IMR-90 (cell line): ENCODE measurements around the gene WNT7A. TPM values are rescaled to one million over a fixed set of nuclear protein-coding genes. Genes with fewer than 3 reads are reported as not detected.

Experiments
- CHD1 ChIP-seq: IDR thresholded peaks from 2 replicates; pipeline ENCODE4 v1.6.1; 2012; ENCODE audit warnings: low read depth, low read length, improper control_type of control experiment
- ELK1 ChIP-seq: fragments of 150-350 bp; IDR thresholded peaks from 2 replicates; pipeline ENCODE4 v1.6.1; 2016; ENCODE audit warnings: low read depth, mild to moderate bottlenecking, low read length, moderate library complexity, borderline replicate concordance
- MXI1 ChIP-seq: IDR thresholded peaks from 2 replicates; pipeline ENCODE4 v1.6.1; 2012; ENCODE audit warnings: low read depth, mild to moderate bottlenecking, low read length, moderate library complexity, borderline replicate concordance
- POLR2A ChIP-seq: IDR thresholded peaks from 2 replicates; pipeline ENCODE4 v1.6.1; 2012; ENCODE audit warnings: mild to moderate bottlenecking, low read depth, low read length
- polyA plus RNA-seq, 3 experiments: library from polyadenylated mRNA; depleted of rRNA; stranded (reverse); fragments of >200 nt; gene quantifications; 2 replicates each; pipeline ENCODE4 v1.2.3, GENCODE V29; 2012; ENCODE audit warnings: low replicate concordance in 1 of 3
- total RNA-seq: library from RNA; depleted of rRNA; stranded (reverse); fragments of >200 nt; gene quantifications from 2 replicates; pipeline ENCODE4 v1.2.3, GENCODE V29; 2012
- TF ChIP-seq, protein P1 (sequence below): fragments of 150-350 bp; IDR thresholded peaks from 2 replicates; pipeline ENCODE4 v1.6.1; 2017; ENCODE audit warnings: mild to moderate bottlenecking, antibody characterized with exemption, low read length, low read depth

The WNT7A gene
- total and polyA plus RNA-seq, 2 of the 4 experiments (the other 2 are of a cell fraction) = not detected

- TF ChIP-seq, protein P1, sequence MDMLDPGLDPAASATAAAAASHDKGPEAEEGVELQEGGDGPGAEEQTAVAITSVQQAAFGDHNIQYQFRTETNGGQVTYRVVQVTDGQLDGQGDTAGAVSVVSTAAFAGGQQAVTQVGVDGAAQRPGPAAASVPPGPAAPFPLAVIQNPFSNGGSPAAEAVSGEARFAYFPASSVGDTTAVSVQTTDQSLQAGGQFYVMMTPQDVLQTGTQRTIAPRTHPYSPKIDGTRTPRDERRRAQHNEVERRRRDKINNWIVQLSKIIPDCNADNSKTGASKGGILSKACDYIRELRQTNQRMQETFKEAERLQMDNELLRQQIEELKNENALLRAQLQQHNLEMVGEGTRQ = no peak
- TF ChIP-seq CHD1 = no peak
- TF ChIP-seq ELK1 = no peak
- TF ChIP-seq POLR2A = no peak
- no peak for TF ChIP-seq MXI1
These were observed 13.6 kb downstream of the WNT7A start (continued) for GRCh38 chr3:13866041-13866965.
